ENCODE data around the gene CDC42EP2.

GRCh38 chr11:65334696-65335295 is 20.1 kb downstream of the CDC42EP2 start:
- no peak for TF ChIP-seq CTCF (IDR thresholded peaks at IDR 0.05; ENCODE audit: extremely low read depth in 1 of 2, insufficient read depth in 1 of 2, low read depth in 1 of 2, low read length in 2 of 2)
- no peak for TF ChIP-seq POLR2A (IDR thresholded peaks at IDR 0.05; ENCODE audit: low read depth, low read length)
- TF ChIP-seq JUN (IDR thresholded peaks at IDR 0.05; ENCODE audit: borderline replicate concordance, insufficient read depth, insufficient read length, low read depth) = no peak
- no peak for TF ChIP-seq EZH2 (IDR thresholded peaks at IDR 0.05; ENCODE audit: borderline replicate concordance, low read depth, low read length, severe bottlenecking)
- no peak for TF ChIP-seq MAX (IDR thresholded peaks at IDR 0.05; ENCODE audit: insufficient read depth, insufficient read length)
- TF ChIP-seq POLR2AphosphoS5 (IDR thresholded peaks at IDR 0.05; ENCODE audit: insufficient read depth, low read depth, low read length) = no peak
- no peak for TF ChIP-seq GATA2 (IDR thresholded peaks at IDR 0.05; ENCODE audit: insufficient read depth, insufficient read length, low read depth, low read length)

Data from endothelial cell of umbilical vein (primary cell).